Stimulated activated CD4-positive, alpha-beta T cell treated with anti-CD3 and anti-CD28 coated beads, Interleukin-2, amount 100 ng/mL, for 4 hours (primary cell): Measurements from ENCODE around the gene SHKBP1.
A peak's percentile ranks its signal among the peaks of the same experiment; 100 is the strongest.
"Not testable (repeated sequence)": the region's sequence is repeated elsewhere in the genome, so short reads cannot be mapped to it uniquely, and the experiment has no call there.

Experiments used
- DNase-seq: peaks from one replicate; pipeline ENCODE4 v3.0.0-alpha.2; 2020; ENCODE audit warnings: low read depth

Gene SHKBP1, protein sequence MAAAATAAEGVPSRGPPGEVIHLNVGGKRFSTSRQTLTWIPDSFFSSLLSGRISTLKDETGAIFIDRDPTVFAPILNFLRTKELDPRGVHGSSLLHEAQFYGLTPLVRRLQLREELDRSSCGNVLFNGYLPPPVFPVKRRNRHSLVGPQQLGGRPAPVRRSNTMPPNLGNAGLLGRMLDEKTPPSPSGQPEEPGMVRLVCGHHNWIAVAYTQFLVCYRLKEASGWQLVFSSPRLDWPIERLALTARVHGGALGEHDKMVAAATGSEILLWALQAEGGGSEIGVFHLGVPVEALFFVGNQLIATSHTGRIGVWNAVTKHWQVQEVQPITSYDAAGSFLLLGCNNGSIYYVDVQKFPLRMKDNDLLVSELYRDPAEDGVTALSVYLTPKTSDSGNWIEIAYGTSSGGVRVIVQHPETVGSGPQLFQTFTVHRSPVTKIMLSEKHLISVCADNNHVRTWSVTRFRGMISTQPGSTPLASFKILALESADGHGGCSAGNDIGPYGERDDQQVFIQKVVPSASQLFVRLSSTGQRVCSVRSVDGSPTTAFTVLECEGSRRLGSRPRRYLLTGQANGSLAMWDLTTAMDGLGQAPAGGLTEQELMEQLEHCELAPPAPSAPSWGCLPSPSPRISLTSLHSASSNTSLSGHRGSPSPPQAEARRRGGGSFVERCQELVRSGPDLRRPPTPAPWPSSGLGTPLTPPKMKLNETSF

DNA sequence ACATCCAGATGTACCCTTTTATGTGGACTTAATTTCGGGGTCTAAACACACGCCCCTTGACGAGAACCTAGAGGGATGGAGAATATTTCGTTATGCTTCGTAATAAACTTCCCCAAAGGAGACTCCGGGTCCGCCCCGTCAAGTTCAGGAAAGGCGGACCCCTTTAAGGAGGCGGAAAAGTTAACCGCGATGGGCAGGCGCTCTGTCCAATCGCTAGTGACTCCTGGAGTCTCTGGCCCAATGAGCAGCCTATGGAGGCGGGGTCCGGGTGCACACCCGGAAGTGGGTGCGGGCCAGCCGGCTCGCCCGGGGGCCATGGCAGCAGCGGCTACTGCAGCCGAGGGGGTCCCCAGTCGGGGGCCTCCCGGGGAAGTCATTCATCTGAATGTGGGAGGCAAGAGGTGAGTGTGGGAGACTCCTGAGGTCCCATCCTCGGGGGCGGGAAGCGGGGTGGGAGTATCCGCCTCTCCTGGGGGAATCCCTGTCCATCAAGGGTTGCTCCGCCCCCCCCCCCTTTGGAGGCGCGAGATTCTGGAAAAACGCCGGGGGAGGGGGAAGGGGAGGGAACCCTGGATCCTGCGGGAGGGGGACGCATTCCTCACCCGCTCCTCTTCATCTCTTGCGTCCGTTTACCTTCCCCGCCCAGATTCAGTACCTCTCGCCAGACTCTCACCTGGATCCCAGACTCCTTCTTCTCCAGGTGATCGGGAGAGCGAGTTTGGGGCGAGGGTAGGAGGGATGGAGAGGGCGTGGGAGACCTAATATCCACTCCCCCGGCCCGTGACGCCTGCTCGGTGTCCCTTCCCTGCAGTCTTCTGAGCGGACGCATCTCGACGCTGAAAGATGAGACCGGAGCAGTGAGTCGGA, at the start of gene SHKBP1:
TSS of gene SHKBP1 (plus strand) at position 289 of the 867 bp plus-strand sequence. CDS start at position 316, 27 bp downstream.
- peak; percentile 87 for DNase-seq

DNA sequence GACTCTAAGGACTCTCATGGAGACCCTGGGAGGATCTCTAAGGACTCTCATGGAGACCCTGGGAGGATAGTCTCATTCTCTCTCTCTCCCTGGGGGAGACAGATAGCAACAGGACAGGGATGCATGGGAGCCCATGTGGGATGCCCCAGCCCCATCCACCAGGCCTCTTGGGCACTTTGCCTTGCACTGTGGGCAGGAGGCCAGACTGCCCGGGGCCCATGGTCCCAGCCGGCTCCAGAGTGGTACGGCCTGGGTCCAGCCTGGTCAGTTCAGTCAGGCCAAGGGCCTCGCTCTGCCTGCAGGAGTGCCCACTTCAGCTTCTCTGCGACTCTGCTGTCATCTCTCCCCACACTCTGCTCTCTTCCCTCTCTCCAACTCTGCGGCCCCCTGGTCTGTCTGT, 48.6 kb upstream of the SHKBP1 start:
- DNase-seq = no peak

DNA sequence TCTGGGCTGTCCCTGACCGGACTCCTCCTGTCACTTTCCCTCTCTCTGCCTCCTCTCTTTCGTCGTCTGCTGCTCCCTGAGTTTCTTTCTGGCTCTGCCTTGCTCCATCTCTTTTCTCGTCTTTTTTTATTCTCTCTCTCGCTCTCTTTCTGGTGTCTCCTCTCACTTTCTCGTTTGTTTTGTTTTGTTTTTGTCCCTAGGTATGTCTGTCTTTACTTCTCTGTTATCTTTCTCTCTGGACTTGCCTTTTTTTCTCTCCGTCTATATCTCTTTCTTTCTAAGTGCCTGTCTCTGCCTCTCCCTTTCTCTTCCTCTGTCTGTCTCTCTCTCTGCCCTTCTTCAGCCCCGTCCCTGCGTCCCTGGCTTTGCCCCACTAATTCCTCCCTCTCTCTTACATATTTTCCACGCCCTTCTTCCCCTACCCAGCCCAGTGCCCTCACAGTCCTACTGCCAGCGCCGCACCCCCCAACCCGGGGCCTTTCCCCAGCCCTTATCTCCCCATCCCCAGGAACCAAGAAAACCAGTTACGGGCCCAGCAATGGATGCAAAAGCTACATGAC, 48.1 kb upstream of the SHKBP1 start:
- no peak for DNase-seq

DNA sequence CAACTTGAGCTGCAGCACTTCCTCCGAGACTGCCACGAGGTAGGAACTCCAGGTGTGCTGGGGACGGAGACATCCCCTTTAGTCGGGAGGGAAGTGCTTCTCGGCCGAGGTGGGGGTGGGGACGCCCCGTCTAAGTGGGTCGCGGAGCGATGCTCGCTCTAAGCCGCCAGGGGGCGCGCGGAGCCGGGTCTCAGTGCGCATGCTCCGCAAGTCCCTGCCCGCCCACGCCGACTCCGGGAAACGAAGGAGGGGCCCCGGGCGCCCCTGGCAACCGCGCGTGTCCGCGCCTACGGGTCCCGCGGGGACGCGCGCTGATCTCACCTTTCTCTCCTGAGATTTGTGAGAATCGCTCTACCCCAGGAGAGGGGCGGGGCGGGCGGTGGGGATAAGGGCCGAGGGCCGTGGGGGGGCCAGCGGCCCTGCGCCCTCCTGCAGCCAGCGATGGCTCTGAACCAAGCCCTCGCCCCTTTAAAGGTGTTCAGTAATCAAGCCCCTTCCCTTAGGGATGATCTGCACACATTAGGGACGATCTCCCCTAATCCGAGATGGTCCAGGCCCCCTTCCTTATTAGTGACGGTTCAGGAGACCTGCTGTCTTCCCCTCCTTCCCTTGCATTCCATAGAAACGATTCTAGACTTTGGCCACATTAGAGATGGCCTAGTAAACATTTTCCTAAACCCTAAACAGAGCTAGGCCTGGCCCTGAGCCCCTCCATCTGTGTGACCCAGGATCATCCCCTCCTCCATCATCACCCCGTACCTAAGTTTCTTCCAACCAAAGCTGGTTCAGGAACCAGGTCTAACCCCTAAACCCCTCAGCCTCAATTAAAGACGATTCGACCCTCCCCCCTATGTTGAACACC, 47.3 kb upstream of the SHKBP1 start:
- peak; percentile 82 for DNase-seq

DNA sequence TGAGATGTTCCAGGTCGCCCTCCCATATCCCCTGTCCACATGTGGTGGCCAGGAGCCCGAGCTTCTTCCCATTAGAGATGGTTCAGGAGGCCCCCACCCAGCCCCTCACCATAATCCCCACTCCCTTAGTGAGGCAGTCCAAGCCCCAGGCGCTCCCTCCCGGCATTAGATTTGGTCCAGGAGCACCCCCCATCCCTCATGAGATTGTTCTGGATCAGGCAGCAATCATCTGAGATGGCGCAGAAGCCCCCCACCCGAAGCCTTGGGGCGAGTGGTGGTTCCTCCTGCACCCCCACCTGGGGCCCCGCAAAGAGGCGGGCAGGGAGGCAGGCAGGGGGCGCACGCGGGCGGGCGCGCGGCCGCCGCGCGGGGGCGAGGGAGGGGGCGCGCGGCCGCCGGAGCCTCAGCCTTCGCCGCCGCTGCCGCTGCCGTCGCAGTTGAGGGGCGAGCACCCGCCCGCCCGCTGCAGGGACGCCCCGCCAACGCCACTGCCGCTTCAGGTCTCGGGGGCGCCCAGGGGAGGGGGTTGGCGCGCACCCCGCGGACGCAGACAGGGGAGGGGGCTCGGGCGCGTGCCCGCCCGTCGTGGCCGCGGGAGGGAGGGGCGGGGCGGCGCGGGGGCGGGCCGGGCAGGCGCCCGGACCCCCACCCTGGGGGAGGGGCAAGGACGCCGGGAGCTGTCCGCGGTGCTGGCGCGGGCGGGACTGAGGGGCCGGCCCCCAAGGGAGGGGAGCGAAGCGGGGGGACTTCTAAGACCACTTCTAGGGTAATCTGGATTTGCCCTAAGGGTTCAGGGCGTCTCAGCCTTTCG, 46.4 kb upstream of the SHKBP1 start:
- no peak for DNase-seq

DNA sequence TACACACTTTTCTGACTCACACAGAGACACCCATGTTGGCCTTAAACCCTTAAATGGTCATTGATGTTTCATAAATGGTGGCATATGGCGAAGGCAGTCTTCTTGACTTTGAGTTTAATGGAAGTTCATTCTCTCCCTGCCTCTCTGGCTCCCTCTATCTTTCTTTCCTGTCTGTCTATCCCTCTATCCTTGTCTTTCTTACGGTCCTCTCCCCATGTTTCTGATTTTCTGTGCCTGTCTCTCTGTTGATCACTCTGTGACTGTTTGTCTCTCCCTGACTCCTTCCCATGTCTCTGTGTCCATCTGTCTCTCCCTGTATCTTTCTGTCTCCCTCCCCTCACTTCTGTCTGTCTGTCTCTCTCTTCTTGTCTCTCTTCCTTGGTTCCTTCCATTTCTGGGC, 43.2 kb upstream of the SHKBP1 start:
- no peak for DNase-seq

DNA sequence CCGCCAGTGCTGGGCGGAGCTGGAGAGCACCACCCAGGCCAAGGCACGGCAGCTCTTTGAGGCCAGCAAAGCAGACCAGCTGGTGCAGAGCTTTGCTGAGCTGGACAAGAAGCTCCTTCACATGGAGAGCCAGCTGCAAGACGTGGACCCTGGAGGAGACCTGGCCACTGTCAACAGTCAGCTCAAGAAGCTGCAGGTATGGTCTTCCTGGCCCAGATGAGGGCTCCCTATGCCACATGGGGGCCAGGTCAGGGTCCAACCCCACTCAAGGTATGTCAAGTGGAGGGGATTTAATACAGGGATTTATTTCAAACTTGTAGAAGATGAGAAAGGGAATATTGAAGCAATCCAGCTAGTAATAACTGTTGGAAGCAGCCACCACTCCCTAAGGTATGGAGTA, 42.5 kb upstream of the SHKBP1 start:
- no peak for DNase-seq

DNA sequence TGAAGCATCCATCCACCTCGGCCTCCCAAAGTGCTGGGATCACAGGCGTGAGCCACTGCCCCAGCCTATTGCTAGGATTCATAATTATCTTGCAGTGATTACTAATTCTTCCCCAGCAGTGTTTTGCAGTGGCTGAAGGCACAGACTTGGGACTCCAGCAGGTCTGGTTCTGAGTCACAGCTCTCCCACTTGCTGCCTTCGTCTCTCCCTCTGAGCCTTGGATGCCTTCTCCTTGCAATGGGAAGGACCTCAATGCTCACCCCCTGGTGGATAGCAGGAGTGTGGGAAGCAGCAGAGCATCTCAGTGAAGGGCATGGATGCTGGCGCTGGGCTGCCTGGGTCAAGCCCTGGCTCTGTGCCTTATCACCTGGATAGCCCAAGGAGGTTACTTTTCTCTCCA, 37.6 kb upstream of the SHKBP1 start:
- DNase-seq = no peak

DNA sequence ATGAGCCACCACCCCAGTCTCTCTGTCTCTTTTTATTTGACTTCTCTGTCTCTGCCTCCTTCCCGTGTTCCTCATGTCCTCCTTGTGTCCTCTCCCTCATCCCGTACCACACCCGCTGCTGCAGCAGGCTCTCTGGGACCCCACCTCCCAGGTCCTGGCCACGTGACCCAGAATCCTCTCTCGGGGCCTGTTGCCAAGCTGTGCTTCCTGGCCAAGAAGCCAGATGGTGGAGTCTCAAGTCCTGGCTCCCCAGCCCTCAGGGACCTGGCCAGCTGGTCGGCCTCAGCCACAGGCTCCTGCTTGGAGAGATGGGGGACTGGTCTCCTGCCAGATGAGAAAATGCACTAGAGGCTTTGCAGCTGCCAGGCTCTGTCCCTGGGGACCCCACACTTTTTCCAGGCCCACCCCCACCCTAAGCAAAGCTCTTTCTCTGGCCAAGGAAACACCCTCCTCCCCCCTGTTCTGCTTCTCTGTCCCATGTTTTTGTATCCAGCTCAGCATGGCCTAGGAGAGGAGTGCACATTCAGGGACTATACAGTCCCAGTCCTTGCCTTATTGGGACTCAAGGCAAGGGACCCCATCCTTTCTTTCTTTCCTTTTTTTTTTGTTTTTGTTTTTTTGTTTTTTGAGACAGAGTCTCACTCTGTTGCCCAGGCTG, 34.3 kb upstream of the SHKBP1 start:
- no peak for DNase-seq

DNA sequence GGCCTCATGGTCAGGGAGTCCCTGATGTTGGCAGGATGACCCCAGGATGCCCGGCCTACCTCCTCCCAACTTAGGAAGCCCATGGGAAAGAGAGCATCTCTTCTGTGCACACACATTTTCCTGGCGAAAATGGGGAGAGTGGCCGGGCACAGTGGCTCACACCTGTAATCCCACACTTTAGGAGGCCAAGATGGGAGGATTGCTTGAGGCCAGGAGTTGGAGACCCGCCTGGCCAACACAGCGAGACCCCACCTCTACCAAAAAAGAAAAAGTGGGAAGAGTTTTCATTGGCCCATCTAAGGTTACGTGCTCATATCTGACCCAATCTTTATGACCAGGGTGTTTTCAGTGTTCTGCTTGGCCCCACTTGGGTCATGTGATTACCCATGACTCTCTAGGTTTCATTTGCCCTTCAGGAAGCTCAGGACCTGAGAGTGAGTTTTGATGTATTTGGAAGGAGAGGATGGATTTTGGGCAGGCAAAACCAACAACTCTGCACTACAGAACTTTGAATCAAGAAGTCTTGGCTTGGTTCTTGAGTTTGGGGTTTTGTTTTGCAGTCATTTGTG, 33.6 kb upstream of the SHKBP1 start:
- no peak for DNase-seq

DNA sequence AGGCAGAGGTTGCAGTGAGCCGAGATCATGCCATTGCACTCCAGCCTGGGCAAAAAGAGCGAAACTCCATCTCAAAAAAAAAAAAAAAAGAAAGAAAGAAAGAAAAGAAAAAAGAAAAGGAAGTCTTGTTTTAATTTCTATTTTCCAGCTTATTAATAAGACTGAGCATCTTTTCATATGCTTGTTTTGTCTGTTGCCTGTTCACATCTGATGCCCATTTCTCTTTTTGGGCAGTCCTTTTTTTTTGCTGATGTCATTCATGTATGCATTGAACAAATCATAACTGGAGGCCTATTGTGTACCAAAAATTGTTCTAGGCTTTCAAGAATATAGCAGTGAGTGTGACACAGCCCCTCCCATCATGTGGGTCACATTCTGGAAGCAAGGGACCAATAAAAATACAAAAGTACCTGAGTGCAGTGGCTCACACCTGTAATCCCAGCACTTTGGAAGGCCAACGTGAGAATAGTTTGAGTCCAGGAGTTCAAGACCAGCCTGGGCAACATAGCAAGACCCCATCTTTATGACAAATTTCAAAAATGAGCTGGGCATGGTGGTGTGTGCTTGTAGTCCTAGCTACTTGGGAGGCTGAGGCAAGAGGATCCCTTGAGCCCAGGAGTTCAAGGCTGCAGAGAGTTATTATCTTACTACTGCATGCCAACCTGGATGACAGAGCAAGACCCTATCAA, 30.4 kb upstream of the SHKBP1 start:
- not testable (repeated sequence) for DNase-seq

DNA sequence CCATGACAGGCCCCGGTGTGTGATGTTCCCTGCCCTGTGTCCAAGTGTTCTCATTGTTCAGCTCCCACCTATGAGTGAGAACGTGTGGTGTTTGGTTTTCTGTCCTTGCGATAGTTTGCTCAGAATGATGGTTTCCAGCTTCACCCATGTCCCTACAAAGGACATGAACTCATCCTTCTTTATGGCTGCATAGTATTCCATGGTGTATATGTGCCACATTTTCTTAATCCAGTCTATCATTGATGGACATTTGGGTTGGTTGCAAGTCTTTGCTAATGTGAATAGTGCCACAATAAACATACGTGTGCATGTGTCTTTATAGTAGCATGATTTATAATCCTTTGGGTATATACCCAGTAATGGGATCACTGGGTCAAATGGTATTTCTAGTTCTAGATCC, 29.5 kb upstream of the SHKBP1 start:
- DNase-seq = not testable (repeated sequence)

DNA sequence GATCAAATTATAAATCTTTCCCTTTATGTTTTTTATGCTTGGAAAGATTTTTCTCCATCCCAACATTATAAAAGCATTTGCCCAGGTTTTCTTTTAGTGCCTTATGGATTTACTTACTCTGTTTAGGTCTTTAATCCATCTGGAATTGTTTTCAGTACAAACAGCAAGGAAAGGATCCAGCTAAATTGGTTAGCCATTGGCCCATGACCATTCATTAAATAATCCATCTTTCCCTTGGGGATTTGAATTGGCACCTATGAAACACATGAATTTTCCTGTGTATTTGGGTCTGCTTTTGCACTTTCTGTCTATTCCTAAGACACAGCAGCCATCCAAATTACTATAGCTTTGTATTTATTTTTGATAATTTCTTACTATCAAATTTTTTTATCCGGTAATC, 28.8 kb upstream of the SHKBP1 start:
- DNase-seq = no peak

DNA sequence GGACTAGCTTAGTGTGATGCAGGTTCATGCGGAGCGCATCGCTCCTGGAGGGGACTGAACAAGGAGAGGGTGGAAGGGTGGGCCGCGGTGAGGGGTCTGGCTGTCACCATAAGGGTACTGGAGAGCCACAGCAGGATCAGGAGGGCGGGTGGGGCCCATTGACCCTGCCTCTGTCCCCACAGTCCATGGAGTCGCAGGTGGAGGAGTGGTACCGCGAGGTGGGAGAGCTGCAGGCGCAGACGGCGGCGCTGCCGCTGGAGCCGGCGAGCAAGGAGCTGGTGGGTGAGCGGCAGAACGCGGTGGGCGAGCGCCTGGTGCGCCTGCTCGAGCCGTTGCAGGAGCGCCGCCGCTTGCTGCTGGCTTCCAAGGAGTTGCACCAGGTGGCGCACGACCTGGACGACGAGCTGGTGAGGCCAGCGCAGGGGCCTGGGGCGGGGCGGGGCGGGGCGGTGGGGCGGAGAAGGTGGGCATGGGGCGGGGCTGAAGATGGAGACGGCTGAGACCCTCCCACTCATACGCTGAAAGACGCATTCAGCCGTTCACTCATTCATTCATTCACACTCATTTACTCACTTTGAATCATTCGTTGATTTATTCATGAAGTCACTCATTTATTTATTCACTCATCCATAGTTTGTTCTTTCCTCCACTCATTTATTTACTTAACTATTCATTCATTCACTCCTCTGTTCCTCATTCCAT, 27.5 kb upstream of the SHKBP1 start:
- DNase-seq = peak; percentile 69

DNA sequence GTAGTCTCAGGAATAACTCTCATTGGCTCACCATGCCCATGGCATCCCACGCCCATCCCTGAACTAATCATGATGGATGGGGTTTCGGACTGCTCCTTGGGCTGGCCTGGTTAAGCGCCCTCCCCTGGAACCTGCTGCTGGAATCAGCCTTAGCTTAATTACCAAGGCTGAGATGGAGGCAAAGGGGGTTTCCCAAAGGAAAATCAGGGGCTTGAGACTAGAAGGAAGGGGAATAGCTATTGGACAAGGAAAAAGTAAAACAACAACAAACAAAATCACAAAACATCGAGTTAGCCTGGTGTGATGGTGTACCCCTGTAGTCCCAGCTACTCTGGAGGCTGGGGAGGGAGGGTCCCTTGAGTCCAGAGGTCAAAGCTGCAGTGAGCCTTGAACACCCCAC, 25.7 kb upstream of the SHKBP1 start:
- DNase-seq = no peak

DNA sequence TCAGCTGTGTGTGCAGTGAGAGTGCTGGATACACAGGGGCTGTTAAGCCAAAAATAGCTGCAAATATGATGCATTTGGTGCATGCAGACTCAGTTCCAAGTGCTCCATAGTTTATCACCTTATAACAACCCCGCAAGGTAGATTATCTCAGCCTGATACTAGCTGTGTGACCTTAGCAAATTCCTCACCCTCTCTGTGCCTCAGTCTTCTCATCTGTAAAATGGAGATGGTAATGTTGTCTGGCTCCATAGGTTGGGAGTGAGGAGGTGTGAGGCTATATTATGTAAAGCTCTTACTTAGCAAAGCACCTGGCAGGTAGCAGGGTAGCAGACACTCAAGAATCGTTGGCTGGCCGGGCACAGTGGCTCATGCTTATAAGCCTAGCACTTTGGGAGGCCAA, 23.8 kb upstream of the SHKBP1 start:
- DNase-seq = no peak

DNA sequence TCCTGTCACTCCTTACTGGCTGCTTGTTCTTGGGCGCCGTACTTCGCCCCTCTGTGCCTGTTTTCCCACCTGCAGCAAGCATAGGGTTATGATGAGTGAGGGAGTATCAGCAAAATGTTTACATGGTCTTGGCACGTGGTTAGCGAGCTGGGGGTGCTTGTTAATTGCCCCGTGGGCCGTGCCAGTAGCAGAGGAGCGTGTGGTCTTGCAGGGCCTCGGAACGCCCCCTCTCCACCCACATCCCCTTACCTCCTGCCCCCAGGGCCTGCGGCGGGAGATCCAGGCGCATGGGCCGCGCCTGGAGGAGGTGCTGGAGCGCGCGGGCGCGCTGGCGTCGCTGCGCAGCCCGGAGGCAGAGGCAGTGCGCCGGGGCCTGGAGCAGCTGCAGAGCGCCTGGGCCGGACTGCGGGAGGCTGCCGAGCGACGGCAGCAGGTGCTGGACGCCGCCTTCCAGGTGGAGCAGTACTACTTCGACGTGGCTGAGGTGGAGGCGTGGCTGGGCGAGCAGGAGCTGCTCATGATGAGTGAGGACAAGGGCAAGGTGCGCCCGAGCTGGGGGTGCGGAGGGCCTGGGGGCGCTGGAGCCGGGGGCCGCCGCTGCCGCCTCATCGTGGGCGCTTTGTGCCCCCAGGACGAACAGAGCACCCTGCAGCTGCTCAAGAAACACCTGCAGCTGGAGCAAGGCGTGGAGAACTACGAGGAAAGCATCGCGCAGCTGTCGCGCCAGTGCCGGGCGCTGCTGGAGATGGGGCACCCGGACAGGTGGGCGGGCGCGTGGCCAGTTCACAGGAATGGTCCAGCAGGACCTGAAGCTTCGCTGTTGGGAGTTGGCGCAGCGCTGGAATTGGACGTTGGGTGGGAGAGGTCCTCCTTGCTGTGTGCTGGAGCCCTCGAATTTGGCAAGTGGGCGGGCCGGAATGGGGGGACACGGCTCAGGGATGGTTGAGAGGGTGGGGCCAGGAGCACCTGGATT, 22.5 kb upstream of the SHKBP1 start:
- DNase-seq = no peak
